Right atrium auricular region (tissue), 2 donors: ENCODE data around the gene RLIM. TPM values are rescaled to one million over a fixed set of nuclear protein-coding genes. Genes with fewer than 3 reads are reported as not detected.

Source experiments
- DNase-seq: peaks from one replicate; pipeline ENCODE4 v3.0.0-alpha.2; 2019; ENCODE audit warnings: low spot score
- H3K27ac ChIP-seq, 2 donors: fragments of 200-600 bp; sonication (generic); 1 replicate in 1 of 2; 2 replicates in 1 of 2; pipeline ENCODE4 v1.5.1; 2016 to 2019
- H3K27me3 ChIP-seq, 2 donors: fragments of 200-600 bp; sonication (generic); one replicate each; pipeline versions ENCODE4 v1.5.1 to v1.6.0; 2017 to 2019
- H3K36me3 ChIP-seq: fragments of 200-600 bp; sonication (generic); one replicate; pipeline ENCODE4 v1.5.1; 2016
- H3K4me1 ChIP-seq, 2 donors: fragments of 200-600 bp; sonication (generic); one replicate each; pipeline versions ENCODE4 v1.5.1 to v1.6.0; 2017 to 2019
- H3K4me3 ChIP-seq, 2 donors: fragments of 200-600 bp; sonication (generic); 1 replicate in 1 of 2; 2 replicates in 1 of 2; pipeline ENCODE4 v1.5.1; 2017 to 2019; ENCODE audit warnings: mild to moderate bottlenecking in 1 of 2, moderate library complexity in 1 of 2
- H3K9me3 ChIP-seq, 2 donors: fragments of 200-600 bp; sonication (generic); one replicate each; pipeline ENCODE4 v1.5.1; 2019
- CTCF ChIP-seq, 2 donors: fragments of 200-600 bp; sonication (generic); IDR thresholded peaks; one replicate each; pipeline ENCODE4 v1.5.1; 2019; ENCODE audit warnings: antibody characterized with exemption in 2 of 2
- total RNA-seq, 2 donors: library from RNA; depleted of rRNA; stranded (reverse); fragments of >200 nt; gene quantifications; one replicate each; pipeline ENCODE4 v1.1.0, GENCODE V29; 2016

Gene RLIM
- total RNA-seq, 2 donors from 2014 or later, result 19.0 to 23.8 TPM

DNA sequence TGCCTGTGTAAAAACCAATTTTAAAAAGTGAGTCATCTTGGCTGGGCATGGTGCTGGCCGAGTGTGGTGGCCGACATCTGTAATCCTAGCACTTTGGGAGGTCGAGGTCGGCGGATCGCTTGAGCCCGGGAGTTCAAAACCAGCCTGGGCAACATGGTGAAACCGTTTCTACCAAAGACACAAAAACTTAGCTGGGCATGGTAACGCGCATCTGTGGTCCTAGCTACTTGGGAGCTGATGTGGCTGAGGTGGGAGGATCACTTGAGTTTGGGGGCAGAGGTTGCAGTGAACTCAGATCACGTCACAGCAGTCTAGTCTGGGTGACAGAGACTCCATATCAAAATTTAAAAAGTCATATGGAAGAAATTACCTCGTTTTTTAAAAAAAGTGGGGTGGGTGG, 7.6 kb downstream of the RLIM start:
- Histone ChIP-seq H3K4me3 (no peak overlapping the region), H3K9me3 (no peaks in the 10 kb centered on the region), H3K27ac (no peak overlapping the region), H3K36me3 (no peaks in the 10 kb centered on the region), H3K27me3 (no peaks in the 10 kb centered on the region), H3K4me1 (peaks cover 0 to 5% of the 10 kb centered on the region in 2 donors)
- TF ChIP-seq CTCF (IDR thresholded peaks at IDR 0.05), result no peak
- no peak for DNase-seq

DNA sequence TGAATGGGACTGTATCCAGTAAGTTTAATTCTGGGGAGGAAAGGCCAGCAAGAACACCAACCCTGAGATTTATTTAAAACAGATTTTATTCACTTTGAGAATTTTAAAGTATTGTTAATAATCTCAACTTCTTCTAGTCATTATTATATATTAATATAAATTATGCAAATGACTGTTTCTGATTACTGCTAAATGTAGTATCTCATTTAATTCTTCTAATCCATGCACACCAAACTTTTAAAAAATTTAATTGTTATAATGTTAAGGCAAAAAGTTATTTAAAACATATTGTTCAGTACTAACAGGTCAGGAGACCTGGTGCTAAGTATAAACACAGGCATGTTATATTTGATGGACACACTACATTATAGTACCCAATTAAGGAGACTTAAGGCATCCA, 8.1 kb downstream of the RLIM start:
- TF ChIP-seq CTCF (IDR thresholded peaks at IDR 0.05), result no peak
- H3K36me3 ChIP-seq, result no peaks in the 10 kb centered on the region

GRCh38 chrX:74603040-74603439, 11.4 kb downstream of the RLIM start:
- no peaks in the 10 kb centered on the region for H3K9me3 ChIP-seq
- no peak for DNase-seq
- H3K27me3 ChIP-seq, result no peaks in the 10 kb centered on the region
- H3K4me3 ChIP-seq, result no peak overlapping the region
- no peak for TF ChIP-seq CTCF (IDR thresholded peaks at IDR 0.05)
- H3K36me3 ChIP-seq, result no peaks in the 10 kb centered on the region
- peaks cover 0 to 5% of the 10 kb centered on the region in 2 donors for H3K4me1 ChIP-seq
- H3K27ac ChIP-seq, result no peak overlapping the region

More for the DNA sequence above, 8.1 kb downstream of the RLIM start:
- DNase-seq, result no peak
- no peak overlapping the region for H3K27ac ChIP-seq
- H3K9me3 ChIP-seq, result no peaks in the 10 kb centered on the region
- H3K4me1 ChIP-seq, result peaks cover 0 to 5% of the 10 kb centered on the region in 2 donors
- H3K4me3 ChIP-seq, result no peak overlapping the region
- H3K27me3 ChIP-seq, result no peaks in the 10 kb centered on the region

DNA sequence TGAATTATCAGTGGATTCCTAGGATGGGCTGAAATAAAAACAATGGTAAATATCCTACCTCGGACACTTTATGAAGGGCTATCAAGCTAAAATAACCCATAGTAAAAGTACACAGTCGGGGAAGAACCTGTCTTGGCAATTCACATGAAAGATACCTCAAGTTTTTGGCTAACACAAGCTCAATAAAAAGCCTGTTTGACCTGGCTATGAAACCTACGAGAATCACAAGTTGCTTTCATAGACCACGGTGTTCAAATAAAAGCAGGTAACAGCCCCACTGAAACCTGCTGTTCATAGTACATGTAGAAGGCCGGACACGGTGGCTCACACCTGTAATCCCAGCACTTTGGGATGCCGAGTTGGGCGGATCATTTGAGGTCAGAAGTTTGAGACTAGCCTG, 12.3 kb downstream of the RLIM start:
- DNase-seq, result no peak
- Histone ChIP-seq H3K27ac (no peak overlapping the region), H3K36me3 (no peaks in the 10 kb centered on the region), H3K27me3 (no peaks in the 10 kb centered on the region), H3K4me3 (no peak overlapping the region), H3K4me1 (peaks cover 0 to 5% of the 10 kb centered on the region in 2 donors), H3K9me3 (no peaks in the 10 kb centered on the region)
- TF ChIP-seq CTCF (IDR thresholded peaks at IDR 0.05), result no peak

GRCh38 chrX:74593593-74593992, 20.8 kb downstream of the RLIM start:
- H3K27ac ChIP-seq, result no peak overlapping the region
- no peaks in the 10 kb centered on the region for H3K9me3 ChIP-seq
- DNase-seq, result no peak
- H3K4me1 ChIP-seq, result no peaks in the 10 kb centered on the region
- no peaks in the 10 kb centered on the region for H3K27me3 ChIP-seq
- no peak overlapping the region for H3K4me3 ChIP-seq
- no peak for TF ChIP-seq CTCF (IDR thresholded peaks at IDR 0.05)
- H3K36me3 ChIP-seq, result peaks cover 19% of the 10 kb centered on the region

- no peak for DNase-seq
Measured at GRCh38 chrX:74585766-74586165, 28.7 kb downstream of the RLIM start.

More at GRCh38 chrX:74585766-74586165, 28.7 kb downstream of the RLIM start:
- Histone ChIP-seq H3K9me3 (no peaks in the 10 kb centered on the region), H3K4me1 (no peaks in the 10 kb centered on the region), H3K27ac (no peak overlapping the region), H3K4me3 (no peak overlapping the region), H3K36me3 (no peaks in the 10 kb centered on the region), H3K27me3 (no peaks in the 10 kb centered on the region)
- no peak for TF ChIP-seq CTCF (IDR thresholded peaks at IDR 0.05)
